IgD-negative memory B cell (primary cell): Measurements from ENCODE around the gene DHFR2. TPM values are rescaled to one million over a fixed set of nuclear protein-coding genes. Genes with fewer than 3 reads are reported as not detected.

ENCODE experiments used
- H3K27ac Mint-ChIP-seq, 3 donors: one replicate each; pipeline ENCODE4 v1.8.0; 2020 to 2022; ENCODE audit warnings: mild to moderate bottlenecking in 3 of 3, mixed read lengths in 3 of 3, moderate library complexity in 1 of 3
- H3K27me3 Mint-ChIP-seq: one replicate; pipeline ENCODE4 v1.8.0; 2021; ENCODE audit warnings: mixed read lengths
- H3K36me3 Mint-ChIP-seq: one replicate; pipeline ENCODE4 v1.8.0; 2020; ENCODE audit warnings: mild to moderate bottlenecking, mixed read lengths
- H3K4me1 Mint-ChIP-seq, 3 donors: one replicate each; pipeline ENCODE4 v1.8.0; 2020 to 2022; ENCODE audit warnings: mixed read lengths in 3 of 3, mild to moderate bottlenecking in 1 of 3
- H3K4me3 Mint-ChIP-seq, 4 donors: one replicate each; pipeline ENCODE4 v1.8.0; 2020 to 2022; ENCODE audit warnings: mild to moderate bottlenecking in 4 of 4, mixed read lengths in 4 of 4, moderate library complexity in 3 of 4
- H3K9me3 Mint-ChIP-seq, 3 donors: one replicate each; pipeline ENCODE4 v1.8.0; 2020 to 2021; ENCODE audit warnings: mixed read lengths in 3 of 3, mild to moderate bottlenecking in 1 of 3
- polyA plus RNA-seq: library from polyadenylated mRNA; unstranded; fragments of 300-500 nt; fragmentation: Illumina TruSeq; gene quantifications from one replicate; pipeline ENCODE4 v1.2.3, GENCODE V29; 2021

DHFR2 gene
- polyA plus RNA-seq, 1 donor from 2014 or later = 2.5 TPM

DNA sequence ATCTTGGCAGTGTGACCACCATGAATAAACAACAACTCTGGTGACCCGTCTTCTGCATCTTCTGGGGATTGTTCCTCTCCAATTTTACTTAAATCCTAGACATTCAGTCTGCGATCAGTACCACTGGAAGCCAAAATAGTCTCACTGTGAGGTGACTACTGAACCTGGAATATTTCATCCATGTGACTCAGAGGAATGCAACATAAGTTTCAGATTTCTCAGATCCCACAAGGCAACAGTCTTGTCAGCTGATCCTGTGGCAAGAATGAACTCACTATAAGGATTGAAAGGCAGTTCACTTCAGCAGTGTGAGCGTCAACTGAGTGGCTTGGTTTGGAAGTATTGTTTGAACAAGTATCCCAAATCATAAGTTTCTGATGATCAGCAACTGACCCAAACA, 13.3 kb upstream of the DHFR2 start:
- Mint-ChIP-seq H3K27ac (no peak overlapping the region), H3K4me1 (peaks cover 22 to 43% (median 41%) of the 10 kb centered on the region in 3 donors), H3K27me3 (no peaks in the 10 kb centered on the region), H3K4me3 (no peak overlapping the region), H3K9me3 (peaks cover 0 to 2% (median 0%) of the 10 kb centered on the region in 3 donors), H3K36me3 (peaks cover 16% of the 10 kb centered on the region)

- Mint-ChIP-seq H3K27me3 (no peaks in the 10 kb centered on the region), H3K9me3 (peaks cover 0 to 3% (median 0%) of the 10 kb centered on the region in 3 donors), H3K27ac (no peak overlapping the region), H3K4me3 (no peak overlapping the region), H3K36me3 (peaks cover 12% of the 10 kb centered on the region), H3K4me1 (peaks cover 21 to 35% (median 30%) of the 10 kb centered on the region in 3 donors)
Measured at GRCh38 chr3:94071713-94072284, 9.1 kb upstream of the DHFR2 start.

DNA sequence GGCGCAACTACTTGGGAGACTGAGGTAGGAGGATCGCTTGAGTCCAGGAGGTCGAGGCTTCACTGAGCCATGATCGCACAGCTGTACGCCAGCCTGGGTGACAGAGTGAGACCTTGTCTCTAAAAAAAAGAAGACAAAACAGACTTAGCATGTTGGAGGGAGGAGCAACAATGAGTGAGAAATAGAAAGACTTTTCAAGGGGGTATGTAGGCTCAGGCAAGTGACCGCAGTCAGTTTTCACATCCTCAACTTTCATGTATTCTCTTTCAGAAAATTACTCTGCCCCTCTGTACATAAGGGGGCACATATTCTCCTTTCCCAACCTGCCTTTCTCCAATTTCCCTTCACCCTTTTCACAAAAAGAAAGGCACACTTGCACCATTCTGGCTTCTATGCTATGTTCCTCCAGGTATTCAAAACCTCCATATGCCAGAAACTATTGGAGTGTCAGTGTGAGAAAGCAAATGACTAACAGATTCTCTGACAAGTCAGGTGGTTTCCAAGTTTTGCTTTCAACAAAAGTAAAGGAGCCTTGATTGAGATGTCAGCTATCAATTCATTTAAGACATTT, 7.7 kb upstream of the DHFR2 start:
- peaks cover 31 to 45% (median 42%) of the 10 kb centered on the region in 3 donors for H3K4me1 Mint-ChIP-seq
- H3K9me3 Mint-ChIP-seq = peaks cover 0 to 3% (median 0%) of the 10 kb centered on the region in 3 donors
- no peak overlapping the region for H3K4me3 Mint-ChIP-seq
- H3K27me3 Mint-ChIP-seq = no peaks in the 10 kb centered on the region
- H3K36me3 Mint-ChIP-seq = peaks cover 13% of the 10 kb centered on the region
- H3K27ac Mint-ChIP-seq = no peak overlapping the region

DNA sequence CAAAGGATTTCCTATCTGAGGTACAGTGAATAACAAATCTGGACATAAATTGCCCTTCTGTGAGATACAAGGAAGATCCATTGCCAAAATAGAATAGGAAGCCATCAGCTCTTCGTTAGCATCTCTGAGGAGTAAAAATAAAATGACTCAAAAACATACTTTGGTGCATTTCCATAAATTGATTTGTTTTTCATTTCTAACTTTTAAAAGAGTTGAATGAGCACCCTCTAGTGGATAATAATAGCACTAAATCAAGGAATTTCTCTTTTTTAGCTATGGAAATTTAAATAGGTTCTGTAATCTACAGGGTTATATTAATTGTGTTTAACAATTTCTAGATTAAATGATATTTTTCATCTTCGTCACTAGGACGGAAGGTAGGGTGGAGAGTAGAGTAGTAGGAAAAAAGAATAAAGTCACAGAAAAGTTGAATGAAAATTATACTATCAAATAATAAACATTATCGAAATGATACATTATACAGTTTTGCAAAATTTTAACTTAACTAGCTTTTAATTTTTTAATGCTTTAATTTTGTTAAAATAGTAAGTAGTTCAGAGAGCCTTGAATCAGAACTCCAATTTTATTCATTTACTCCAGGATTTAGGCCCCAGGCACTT, 6.6 kb upstream of the DHFR2 start:
- peak overlapping the region in 1 of 4 donors; percentile 58 for H3K4me3 Mint-ChIP-seq
- H3K27me3 Mint-ChIP-seq = no peaks in the 10 kb centered on the region
- peaks cover 0 to 3% (median 0%) of the 10 kb centered on the region in 3 donors for H3K9me3 Mint-ChIP-seq
- H3K4me1 Mint-ChIP-seq = peaks cover 31 to 43% (median 38%) of the 10 kb centered on the region in 3 donors
- peaks cover 13% of the 10 kb centered on the region for H3K36me3 Mint-ChIP-seq
- peak overlapping the region in 1 of 3 donors; percentile 42 for H3K27ac Mint-ChIP-seq

GRCh38 chr3:94066506-94067500, 4.1 kb upstream of the DHFR2 start:
- Mint-ChIP-seq H3K27me3 (no peaks in the 10 kb centered on the region), H3K36me3 (peaks cover 3% of the 10 kb centered on the region), H3K27ac (peak overlapping the region in 2 of 3 donors; percentile 47 to 80), H3K4me3 (peak overlapping the region in 3 of 4 donors; percentile 15 to 73 (median 65)), H3K4me1 (peaks cover 34 to 46% (median 37%) of the 10 kb centered on the region in 3 donors), H3K9me3 (peaks cover 0 to 1% (median 0%) of the 10 kb centered on the region in 3 donors)

DNA sequence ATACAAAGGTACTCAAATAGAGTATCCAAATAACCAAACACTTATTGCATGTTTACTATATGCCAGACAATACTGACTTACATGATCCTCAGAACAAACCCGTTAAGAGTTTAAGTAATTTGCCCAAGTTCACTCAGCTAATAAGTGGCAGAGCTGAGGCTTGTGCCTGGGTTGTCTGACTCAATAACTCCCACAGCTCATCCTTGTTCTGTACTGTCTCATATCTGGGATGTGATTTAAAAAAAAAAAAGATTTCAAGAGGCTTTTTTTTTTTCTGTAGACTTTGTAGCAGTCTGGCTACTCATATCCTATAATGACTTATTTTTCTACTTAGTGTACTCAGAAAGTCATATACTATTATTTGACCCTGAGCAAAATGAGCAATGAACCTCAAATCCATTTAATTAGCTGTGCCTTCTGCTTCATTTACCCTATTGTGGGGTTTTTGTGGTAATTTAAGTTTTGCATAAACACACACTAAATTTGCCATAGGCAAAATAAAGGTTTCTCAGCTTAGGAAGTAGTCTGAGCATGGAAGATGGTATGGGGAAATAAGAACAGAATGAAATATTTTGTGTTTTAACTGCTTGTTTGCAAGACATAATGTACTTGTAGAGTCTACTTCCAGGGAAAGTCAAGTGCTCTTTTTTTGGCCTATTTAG, 3.2 kb upstream of the DHFR2 start:
- no peaks in the 10 kb centered on the region for H3K27me3 Mint-ChIP-seq
- peaks cover 3% of the 10 kb centered on the region for H3K36me3 Mint-ChIP-seq
- peaks cover 30 to 44% (median 37%) of the 10 kb centered on the region in 3 donors for H3K4me1 Mint-ChIP-seq
- peak overlapping the region in 1 of 4 donors; percentile 15 for H3K4me3 Mint-ChIP-seq
- peak overlapping the region in 1 of 3 donors; percentile 80 for H3K27ac Mint-ChIP-seq
- peaks cover 0 to 1% (median 0%) of the 10 kb centered on the region in 3 donors for H3K9me3 Mint-ChIP-seq

- H3K27me3 Mint-ChIP-seq = no peaks in the 10 kb centered on the region
- peaks cover 0 to 1% (median 0%) of the 10 kb centered on the region in 3 donors for H3K9me3 Mint-ChIP-seq
- peaks cover 3% of the 10 kb centered on the region for H3K36me3 Mint-ChIP-seq
- no peak overlapping the region for H3K27ac Mint-ChIP-seq
- H3K4me3 Mint-ChIP-seq = peak overlapping the region in 2 of 4 donors; percentile 8 to 73
- peaks cover 30 to 44% (median 37%) of the 10 kb centered on the region in 3 donors for H3K4me1 Mint-ChIP-seq
Measured at GRCh38 chr3:94065122-94065521, 2.4 kb upstream of the DHFR2 start.

- H3K36me3 Mint-ChIP-seq = peaks cover 3% of the 10 kb centered on the region
- H3K4me1 Mint-ChIP-seq = peaks cover 28 to 43% (median 37%) of the 10 kb centered on the region in 3 donors
- H3K27me3 Mint-ChIP-seq = no peaks in the 10 kb centered on the region
- peak overlapping the region in 2 of 3 donors; percentile 87 to 100 for H3K27ac Mint-ChIP-seq
- H3K4me3 Mint-ChIP-seq = peak overlapping the region; percentile 96 to 99 (median 98)
- H3K9me3 Mint-ChIP-seq = peaks cover 0 to 1% (median 0%) of the 10 kb centered on the region in 3 donors
Measured at GRCh38 chr3:94064243-94064860, 1.6 kb upstream of the DHFR2 start.

DNA sequence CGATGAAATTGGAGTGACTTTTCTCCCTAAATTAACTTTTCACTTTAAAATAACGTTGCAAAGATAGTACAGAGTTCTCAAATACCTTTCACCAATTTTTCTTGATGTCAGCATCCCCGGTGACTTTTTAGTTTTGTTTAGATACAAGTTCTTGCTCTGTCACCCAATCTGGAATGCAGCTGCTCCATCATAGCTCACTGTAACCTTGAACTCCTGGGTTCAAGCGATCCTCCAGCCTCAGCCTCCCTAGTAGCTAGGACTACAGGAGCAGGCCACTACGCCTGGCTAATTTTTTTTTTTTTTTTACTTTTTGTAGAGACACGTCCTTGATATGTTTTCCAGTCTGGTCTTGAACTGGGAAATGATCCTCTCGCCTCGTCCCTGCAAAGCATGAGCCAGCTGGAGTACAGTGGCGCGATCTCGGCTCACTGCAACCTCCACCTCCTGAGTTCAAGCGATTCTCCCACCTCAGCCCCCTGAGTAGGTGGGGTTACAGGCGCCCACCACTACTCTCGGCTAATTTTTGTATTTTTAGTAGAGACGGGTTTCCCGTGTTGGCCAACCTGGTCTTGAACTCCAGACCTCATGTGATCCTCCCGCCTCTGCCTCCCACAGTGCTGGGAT, 892 bp upstream of the DHFR2 start:
- Mint-ChIP-seq H3K27me3 (no peaks in the 10 kb centered on the region), H3K9me3 (peaks cover 0 to 1% (median 0%) of the 10 kb centered on the region in 3 donors), H3K27ac (peak overlapping the region; percentile 87 to 100 (median 100)), H3K36me3 (peaks cover 3% of the 10 kb centered on the region), H3K4me3 (peak overlapping the region; percentile 96 to 99 (median 98)), H3K4me1 (peaks cover 22 to 39% (median 32%) of the 10 kb centered on the region in 3 donors)

DNA sequence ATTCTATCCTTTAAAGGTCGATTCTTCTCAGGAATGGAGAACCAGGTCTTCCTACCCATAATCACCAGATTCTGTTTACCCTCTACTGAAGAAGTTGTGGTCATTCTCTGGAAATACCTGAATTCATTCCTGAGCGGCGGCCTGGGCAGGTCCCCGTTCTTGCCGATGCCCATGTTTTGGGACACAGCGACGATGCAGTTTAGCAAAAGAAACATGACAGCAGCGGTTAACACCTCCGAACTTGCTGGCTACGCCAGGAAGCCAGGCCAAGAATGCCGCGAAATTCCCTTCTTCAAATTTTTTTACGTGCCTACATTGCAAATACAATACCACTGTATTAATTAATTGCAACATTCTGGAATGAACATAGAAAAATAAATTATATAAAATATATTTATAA, 1.4 kb downstream of the DHFR2 start:
- H3K4me1 Mint-ChIP-seq = peaks cover 14 to 30% (median 28%) of the 10 kb centered on the region in 3 donors
- H3K4me3 Mint-ChIP-seq = peak overlapping the region in 1 of 4 donors; percentile 42
- H3K27ac Mint-ChIP-seq = no peak overlapping the region
- H3K27me3 Mint-ChIP-seq = no peaks in the 10 kb centered on the region
- no peaks in the 10 kb centered on the region for H3K36me3 Mint-ChIP-seq
- no peaks in the 10 kb centered on the region for H3K9me3 Mint-ChIP-seq

- H3K9me3 Mint-ChIP-seq = no peaks in the 10 kb centered on the region
- H3K4me3 Mint-ChIP-seq = no peak overlapping the region
- H3K36me3 Mint-ChIP-seq = peaks cover 5% of the 10 kb centered on the region
- no peaks in the 10 kb centered on the region for H3K27me3 Mint-ChIP-seq
- no peaks in the 10 kb centered on the region for H3K4me1 Mint-ChIP-seq
- no peak overlapping the region for H3K27ac Mint-ChIP-seq
Measured at GRCh38 chr3:94050546-94050945, 12.2 kb downstream of the DHFR2 start.

GRCh38 chr3:94049267-94049666, 13.4 kb downstream of the DHFR2 start:
- no peak overlapping the region for H3K4me3 Mint-ChIP-seq
- H3K27me3 Mint-ChIP-seq = no peaks in the 10 kb centered on the region
- H3K27ac Mint-ChIP-seq = no peak overlapping the region
- no peaks in the 10 kb centered on the region for H3K9me3 Mint-ChIP-seq
- peaks cover 5% of the 10 kb centered on the region for H3K36me3 Mint-ChIP-seq
- H3K4me1 Mint-ChIP-seq = no peaks in the 10 kb centered on the region

GRCh38 chr3:94046533-94046932, 16.2 kb downstream of the DHFR2 start:
- no peaks in the 10 kb centered on the region for H3K4me1 Mint-ChIP-seq
- no peaks in the 10 kb centered on the region for H3K9me3 Mint-ChIP-seq
- no peak overlapping the region for H3K4me3 Mint-ChIP-seq
- H3K27me3 Mint-ChIP-seq = no peaks in the 10 kb centered on the region
- peaks cover 1% of the 10 kb centered on the region for H3K36me3 Mint-ChIP-seq
- H3K27ac Mint-ChIP-seq = no peak overlapping the region
